ENCODE results near the gene SIAH2.

DNA sequence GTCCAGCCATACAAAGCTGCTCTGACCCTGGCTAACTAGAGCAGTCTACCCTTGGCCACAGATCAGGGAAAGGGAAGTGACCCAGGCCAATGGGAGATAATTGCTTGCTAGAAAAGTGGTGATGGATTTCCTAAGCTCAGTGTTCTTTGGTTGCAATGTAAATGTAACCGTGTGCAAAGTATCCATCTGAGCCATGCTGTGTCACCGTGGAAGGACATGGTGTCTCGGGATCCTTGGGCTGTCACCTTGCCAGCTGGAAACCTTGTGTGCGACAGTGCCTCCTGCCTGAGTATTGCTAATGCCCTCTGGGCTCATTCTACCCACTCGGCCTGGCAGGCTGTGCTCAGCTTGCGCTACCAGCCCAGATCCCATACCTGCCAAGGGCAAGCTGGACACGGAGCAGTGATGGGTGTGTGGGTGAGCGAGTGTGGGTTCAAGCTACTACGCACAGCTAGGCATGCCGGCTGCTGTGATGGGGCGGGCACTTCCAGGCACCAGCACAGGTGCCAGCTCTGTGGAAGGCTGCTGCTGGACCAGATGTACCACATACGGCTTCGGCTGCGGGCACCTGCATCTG is 10.7 kb upstream of the SIAH2 start:
- TF ChIP-seq, protein P1, sequence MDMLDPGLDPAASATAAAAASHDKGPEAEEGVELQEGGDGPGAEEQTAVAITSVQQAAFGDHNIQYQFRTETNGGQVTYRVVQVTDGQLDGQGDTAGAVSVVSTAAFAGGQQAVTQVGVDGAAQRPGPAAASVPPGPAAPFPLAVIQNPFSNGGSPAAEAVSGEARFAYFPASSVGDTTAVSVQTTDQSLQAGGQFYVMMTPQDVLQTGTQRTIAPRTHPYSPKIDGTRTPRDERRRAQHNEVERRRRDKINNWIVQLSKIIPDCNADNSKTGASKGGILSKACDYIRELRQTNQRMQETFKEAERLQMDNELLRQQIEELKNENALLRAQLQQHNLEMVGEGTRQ (CRISPR knock-in tag; IDR thresholded peaks at IDR 0.05) = no peak
- TF ChIP-seq TCF7 (CRISPR knock-in tag; IDR thresholded peaks at IDR 0.05; ENCODE audit: low read depth) = no peak
- TF ChIP-seq, protein P2, sequence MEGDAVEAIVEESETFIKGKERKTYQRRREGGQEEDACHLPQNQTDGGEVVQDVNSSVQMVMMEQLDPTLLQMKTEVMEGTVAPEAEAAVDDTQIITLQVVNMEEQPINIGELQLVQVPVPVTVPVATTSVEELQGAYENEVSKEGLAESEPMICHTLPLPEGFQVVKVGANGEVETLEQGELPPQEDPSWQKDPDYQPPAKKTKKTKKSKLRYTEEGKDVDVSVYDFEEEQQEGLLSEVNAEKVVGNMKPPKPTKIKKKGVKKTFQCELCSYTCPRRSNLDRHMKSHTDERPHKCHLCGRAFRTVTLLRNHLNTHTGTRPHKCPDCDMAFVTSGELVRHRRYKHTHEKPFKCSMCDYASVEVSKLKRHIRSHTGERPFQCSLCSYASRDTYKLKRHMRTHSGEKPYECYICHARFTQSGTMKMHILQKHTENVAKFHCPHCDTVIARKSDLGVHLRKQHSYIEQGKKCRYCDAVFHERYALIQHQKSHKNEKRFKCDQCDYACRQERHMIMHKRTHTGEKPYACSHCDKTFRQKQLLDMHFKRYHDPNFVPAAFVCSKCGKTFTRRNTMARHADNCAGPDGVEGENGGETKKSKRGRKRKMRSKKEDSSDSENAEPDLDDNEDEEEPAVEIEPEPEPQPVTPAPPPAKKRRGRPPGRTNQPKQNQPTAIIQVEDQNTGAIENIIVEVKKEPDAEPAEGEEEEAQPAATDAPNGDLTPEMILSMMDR (IDR thresholded peaks at IDR 0.05) = no peak
- no peak for TF ChIP-seq USF1 (CRISPR knock-in tag; IDR thresholded peaks at IDR 0.05)
- no peak for TF ChIP-seq ZNF317 (CRISPR knock-in tag; IDR thresholded peaks at IDR 0.05; ENCODE audit: borderline replicate concordance, low read depth)
- TF ChIP-seq, protein P3, sequence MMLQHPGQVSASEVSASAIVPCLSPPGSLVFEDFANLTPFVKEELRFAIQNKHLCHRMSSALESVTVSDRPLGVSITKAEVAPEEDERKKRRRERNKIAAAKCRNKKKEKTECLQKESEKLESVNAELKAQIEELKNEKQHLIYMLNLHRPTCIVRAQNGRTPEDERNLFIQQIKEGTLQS (CRISPR knock-in tag; conservative IDR thresholded peaks at IDR 0.05) = no peak
- TF ChIP-seq MLX (CRISPR knock-in tag; IDR thresholded peaks at IDR 0.05) = no peak
- TF ChIP-seq MYBL2 (CRISPR knock-in tag; IDR thresholded peaks at IDR 0.05) = no peak
- TF ChIP-seq ZNF281 (CRISPR knock-in tag; IDR thresholded peaks at IDR 0.05) = no peak

Data from WTC11 (cell line).